HG02623 (cell line): ENCODE data around the gene LNX2.

ENCODE experiments used
- ATAC-seq: cut with Tn5 transposase; IDR thresholded peaks from one replicate; pipeline ENCODE4 v1.9.1; 2021; ENCODE audit warnings: moderate library complexity; ENCODE audit not compliant: unreplicated experiment

LNX2 gene

DNA sequence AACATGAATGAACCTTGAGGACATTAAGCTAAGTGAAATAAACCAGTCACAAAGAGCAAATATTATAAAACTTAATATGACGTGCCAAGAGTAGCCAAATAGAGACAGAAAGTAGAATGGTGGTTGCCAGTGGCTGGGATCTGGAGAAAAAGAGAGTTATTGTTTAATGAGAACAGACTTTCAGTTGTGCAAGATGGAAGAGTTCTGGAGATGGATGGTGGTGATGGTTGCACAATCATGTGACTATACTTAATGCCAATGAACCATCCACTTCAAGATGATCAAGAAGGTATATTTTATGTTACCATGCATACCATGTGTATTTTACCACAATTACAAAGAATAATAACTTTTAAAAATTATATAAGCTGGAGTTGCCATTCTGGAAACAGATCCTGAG is 104.2 kb downstream of the LNX2 start:
- no peak for ATAC-seq

DNA sequence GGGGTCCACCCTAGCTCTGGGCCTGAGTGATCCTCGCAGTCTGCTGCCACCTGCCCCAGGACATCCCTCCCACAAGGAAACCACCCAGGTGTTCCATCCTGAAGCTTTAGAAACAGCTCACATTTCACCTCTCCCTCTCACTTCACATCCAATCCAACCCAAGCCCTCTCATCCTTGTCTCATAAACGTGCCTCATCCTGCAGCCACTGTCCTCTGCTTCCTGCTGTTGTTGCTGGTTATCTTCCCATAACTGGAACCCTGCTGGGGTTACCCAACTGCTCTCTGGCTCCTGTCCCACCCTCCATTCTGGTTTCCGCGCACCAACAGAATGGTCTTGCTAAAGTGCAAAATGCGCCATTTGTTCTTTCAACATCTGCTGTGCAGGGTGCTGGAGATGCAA is 110.2 kb downstream of the LNX2 start:
- ATAC-seq: no peak

DNA sequence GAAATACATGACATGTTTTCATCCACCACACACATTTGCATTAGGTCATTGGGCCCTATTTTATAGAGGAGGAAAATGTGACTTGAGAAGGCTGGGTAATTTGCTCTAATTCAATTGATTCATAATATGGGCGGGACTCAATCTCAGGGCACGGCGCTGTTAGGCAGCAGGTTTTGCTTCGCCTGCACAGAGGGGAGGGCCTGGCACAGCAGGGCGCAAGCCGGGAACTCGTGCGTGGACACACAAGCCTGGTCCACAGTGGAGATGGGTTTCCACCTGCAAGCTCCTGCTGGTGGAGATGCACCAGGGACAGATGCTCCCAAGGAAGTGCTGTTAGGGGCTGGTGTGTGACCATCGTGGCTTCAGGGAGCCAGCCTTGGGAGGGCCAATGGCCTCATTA is 111.5 kb downstream of the LNX2 start:
- ATAC-seq: no peak

DNA sequence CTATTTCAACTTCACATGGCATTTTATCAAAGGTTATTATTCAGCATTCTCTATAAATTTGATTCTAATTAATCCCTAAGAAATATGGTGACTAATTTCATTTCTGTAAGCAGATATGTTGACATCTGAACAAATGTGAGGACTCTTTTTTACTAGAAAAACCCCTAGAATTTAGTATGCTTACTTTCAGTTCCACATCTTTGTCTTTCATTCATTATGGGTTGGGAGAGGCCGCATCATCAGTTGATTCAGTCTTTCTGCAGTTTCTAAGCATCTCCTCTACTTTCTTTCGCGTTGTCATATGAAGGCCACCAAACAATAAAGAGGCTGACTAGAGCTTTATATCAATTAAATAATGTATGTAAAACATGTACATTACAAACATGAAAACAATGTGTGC is 114.5 kb downstream of the LNX2 start:
- no peak for ATAC-seq

DNA sequence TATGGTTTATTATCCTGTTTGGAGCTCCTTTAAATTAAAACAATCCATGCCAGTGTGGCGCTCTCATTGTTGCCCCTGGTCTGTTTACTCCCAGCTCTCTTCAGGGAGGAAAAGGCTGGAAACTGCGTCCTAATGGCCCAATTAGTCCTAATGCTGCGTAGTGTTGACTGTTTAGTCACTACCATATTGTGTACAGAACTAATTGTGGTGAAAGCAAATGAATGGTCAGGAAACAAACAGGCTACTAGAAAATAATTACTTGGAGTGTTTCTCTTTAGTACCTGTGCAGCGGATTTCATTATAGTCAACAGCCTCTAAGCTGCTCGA is 115.5 kb downstream of the LNX2 start:
- no peak for ATAC-seq

DNA sequence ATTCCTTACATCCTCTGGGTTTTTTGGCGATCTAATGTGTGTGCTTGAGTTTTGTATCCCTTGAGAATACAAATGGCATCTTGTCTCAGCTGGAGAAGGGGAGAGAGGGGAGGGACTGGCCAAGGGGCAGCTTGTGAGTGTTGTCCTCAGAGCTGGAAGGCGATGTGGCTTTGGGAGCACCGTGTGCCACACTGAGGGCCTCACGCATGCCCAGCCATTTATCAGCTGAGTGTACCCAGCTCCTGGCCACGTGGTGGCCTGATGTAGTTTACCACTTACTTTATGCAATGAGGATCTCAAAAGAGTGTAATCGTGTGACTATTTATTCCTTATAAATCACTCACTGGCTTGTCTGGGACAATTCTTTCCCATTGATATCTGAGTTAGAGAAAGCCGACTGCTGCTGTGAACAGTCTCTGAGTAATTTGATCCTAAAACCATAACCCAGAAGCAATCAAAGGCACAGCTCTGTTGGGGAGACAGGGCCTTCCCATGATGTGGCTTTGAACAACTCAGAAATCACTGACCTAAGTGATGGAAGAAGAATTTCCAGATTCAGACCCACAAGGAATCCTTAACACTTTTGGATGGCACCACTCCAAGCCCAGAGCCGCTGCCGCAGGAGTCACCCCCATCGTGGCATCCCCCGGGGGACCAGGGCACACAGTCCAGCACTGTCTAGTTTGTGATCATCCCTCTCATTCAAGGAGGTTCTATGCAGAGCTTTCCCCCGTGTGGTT is 116.0 kb downstream of the LNX2 start:
- ATAC-seq: no peak

DNA sequence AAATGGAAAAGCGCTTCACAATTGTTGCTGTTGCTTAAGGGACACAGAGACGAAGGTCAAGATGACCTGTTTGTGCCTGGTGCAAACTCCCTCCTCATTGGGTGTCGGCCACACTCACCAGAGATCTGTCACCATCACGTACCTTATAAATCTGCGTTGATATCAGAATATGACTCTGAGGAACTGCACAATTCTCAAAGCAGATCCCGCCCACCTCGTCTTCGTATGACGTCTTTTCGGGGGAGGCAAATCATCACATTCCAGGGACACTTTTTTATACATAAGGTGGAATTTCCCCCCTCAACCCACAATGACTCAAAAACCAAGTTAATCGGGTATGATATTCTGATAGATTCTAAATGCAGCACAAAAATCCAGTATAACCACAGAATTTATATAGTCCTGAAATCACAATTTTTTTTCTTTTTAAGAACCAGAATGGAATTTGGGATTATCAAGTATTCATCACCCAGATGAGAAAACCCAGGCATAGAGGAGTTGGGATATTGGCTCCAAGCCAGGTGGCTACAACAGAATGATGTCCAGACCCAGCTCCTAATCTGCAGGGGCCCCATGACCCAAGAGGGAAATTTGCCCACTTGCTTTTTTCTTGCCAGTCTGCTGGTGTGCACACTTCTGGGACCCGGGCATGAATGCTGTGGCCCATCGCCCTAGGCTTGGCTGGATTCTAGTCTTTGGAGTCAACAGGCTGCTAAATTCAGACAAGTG is 119.4 kb downstream of the LNX2 start:
- no peak for ATAC-seq

DNA sequence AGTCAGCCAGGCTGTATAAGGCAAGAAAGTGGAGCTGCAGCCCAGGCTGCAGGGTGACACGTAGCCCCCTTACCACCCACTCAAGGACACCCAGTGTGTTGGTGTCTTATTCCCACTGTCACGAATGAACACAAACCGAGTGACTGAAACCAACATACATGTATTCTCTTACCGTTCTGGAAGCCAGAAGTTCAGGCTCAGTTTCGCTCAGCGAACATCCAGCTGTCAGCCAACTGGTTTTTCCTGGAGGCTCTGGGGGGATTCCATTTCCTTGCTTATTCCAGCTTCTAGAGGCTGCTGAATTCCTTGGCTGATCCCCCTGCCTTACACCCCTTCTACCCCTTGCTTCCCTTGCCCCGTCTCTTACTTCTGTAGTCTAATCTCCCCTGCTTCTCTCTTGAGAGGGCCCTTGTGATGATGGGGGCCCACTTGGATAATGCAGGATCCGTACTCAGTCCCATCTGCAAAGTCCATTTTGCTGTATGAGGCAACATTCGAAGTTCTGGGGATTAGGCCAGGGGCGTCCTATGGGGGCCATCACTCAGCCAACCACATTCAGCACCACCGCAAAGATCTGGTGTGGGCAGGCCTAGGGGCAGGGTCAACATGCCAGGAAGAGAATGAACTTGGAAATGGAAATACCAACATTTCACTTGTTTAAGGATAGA is 122.6 kb downstream of the LNX2 start:
- no peak for ATAC-seq

DNA sequence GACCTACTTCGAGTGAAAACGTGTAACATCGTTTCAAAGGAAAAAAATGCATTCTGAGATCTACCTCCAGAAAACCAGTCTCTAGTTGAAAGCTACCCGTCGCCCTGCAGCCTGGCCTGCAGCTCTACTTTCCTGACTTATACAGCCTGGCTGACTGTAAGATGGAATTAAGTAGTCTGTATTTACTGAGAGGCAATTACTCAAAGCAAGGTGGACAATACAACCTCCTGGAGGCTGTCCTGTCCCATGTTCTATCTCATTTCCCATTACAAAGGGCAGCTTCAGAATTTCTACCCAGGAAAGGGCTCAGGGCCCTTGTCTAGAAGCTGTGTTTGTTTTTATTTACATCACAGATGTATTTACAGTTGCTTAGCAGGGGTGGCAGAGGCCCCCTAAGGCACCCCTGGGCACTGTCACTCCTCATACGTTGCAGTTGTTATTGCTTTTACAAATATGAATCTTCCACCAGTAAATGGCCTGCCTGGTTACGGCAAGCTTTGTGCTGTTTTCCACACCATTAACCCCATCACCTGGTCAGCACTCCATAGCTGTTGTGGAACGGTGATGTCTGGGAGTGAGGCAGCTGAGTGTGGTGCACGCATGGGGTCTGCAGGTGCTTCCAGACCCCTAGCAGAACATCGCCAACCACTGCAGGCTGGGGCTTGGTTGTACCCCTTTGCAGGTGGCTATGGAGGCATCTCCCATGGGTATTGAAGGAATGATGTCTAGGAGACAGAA is 123.6 kb downstream of the LNX2 start:
- no peak for ATAC-seq

DNA sequence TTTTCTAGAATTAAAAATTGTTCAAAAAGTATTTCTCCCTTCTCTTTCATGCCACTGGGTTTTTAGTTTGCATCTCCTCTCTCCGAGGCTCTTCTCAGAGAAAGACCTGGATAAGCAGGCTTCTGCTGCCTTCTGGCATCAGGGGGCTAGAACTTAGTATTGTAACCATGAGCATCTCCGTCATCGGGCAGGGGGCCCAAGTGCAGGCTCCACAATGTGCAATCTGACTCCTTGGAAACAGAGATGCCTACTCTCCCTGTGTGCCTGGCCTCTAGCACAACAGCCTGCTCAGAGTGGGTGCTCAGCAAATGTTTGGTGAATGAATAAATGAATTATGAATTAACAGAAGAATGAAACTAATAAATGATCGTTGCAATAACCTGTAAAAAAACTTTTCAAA is 124.3 kb downstream of the LNX2 start:
- no peak for ATAC-seq
